NCI-H1436 (cell line): ENCODE data around the gene CACNA1A.
"Not testable (repeated sequence)": the region's sequence is repeated elsewhere in the genome, so short reads cannot be mapped to it uniquely, and the experiment has no call there.

Experiments used
- DNase-seq: peaks from one replicate; lab custom pipeline; 2025; lab: John Stamatoyannopoulos, UW

CACNA1A gene

DNA sequence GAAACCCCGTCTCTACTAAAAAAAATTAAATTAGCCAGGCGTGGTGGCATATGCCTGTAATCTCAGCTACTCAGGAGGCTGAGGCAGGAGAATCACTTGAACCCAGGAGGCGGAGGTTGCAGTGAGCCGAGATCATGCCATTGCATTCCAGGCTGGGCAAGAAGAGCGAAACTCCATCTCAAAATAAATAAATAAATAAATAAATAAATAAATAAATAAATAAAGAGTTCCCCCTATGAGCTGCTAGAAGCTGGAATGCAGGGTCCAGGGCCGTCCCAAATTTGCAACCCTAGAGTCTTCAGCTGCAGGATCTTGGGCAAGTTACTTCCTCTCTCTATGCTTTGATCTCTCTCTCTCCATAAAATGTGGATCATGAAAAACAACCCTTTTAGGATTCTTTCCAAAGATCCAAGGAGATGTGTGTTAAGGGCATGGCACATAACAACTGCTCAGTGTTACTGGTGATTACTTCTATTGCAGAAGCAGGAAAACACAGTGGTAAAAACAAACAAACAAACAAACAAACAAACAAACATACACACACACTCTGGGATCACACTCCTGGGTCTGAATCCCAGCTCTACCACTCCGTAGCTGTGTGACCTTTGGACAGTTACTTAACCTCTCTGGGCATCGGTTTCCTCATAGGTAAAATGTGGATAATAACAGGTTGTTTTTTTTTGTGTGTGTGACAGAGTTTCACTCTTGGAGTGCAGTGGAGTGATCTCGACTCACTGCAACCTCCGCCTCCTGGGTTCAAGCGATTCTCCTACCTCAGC is 78.8 kb downstream of the CACNA1A start:
- no peak for DNase-seq

DNA sequence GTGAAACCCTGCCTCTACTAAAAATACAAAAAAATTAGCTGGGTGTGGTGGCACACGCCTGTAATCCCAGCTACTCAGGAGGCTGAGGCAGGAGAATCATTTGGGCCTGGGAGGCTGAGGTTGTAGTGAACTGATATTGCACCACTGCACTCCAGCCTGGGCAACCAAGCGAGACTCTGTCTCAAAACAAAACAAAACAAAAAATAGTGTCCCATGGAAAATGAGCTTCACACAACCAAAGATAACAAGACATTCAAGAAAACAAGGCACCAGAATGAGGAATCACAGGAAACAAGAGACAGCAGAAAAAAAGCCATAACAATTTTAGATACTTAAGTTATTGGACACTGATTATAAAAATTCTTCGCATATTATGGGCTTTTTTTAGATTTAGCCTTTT is 80.4 kb downstream of the CACNA1A start:
- DNase-seq, result not testable (repeated sequence)

DNA sequence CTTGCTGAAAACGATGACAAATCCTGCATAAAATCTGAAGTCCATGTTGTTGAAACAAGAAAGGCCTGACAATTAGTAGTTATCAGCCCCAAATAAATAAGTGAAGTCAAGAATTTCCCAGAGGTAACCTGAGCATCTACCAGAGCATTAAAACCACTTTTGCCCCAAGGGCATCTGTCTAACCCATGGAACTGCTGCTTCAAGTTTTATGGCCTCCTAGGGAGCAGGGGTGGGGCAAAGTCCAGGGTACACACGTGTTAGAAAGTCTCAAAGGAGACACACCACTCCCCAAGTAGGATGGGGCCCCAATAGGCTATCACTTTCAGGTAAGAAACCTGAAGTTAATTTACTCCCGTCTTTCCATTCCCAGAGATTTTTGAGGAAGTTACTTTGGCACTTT is 81.1 kb downstream of the CACNA1A start:
- DNase-seq, result no peak

DNA sequence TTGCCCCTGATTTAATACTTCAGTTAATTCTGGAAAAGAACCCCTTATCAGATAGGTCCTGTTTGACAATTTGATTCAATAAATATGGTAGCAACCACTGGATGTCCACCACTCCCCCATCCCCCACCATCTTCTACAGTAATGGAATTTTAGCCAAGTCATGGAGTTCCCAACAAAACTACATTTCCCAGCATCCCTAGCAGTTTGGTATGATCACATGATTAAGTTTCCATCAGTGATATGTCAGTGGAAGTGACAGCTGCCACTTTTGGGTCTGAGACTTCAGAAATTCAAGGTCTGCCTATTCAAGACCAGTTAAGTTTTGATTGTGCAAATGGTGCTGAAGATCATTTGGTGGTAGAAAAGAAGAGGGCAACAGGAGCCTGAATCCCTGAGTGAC is 85.5 kb downstream of the CACNA1A start:
- DNase-seq, result no peak

DNA sequence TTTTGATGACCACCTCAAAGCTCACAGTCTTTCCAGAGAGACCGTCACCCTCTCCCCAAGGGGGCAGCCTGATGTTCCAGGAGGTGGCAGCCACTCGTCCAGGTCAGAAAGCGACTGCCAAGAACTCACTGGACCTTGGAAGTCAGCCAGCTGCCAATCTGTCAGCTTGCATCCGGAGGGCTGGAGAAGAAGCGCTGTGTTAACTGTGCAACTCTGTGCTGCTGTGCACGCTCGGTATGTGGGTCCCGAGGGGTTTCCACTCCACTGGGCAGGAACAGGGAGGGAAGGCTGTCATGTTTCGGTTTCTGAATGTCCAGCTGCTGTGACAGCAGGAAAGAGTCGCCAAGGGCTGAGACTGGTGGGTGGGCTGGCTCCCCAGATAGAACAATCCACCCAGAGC is 89.2 kb downstream of the CACNA1A start:
- DNase-seq, result no peak

DNA sequence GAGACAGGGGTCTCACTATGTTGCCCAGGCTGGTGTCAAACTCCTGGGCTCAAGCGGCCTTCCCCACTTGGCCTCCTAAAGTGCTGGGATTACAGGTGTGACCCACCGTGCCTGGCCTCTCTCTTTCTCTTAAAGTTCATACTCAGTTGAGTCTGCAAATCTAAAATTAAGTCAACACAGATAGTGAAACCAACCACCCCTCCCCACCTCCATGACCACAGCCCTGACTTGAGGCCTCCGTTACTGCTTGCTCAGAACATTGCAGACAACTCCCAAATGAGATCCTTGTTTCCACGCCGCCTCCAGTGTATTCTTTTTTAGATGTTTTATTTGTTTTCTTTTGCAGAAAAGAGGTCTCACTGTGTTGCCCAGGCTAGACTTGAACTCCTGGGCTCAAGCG is 94.4 kb downstream of the CACNA1A start:
- DNase-seq, result no peak

DNA sequence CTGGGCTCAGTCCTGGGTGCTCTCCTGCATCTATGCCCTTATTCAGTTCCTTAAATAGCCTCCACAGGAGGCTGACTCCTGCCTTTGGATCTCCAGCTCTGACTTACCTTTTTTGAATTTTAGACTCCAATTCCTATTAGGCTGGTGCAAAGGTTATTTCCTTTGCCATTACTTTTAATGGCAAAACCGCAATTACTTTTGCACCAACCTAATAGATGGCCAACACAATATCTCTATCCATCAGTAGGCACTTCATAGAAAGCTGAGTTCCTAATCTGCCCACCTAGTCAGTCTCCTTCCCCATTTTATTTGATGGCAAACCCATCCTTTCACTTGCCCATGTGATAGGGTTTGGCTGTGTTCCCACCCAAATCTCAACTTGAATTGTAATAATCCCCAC is 95.3 kb downstream of the CACNA1A start:
- DNase-seq, result no peak

DNA sequence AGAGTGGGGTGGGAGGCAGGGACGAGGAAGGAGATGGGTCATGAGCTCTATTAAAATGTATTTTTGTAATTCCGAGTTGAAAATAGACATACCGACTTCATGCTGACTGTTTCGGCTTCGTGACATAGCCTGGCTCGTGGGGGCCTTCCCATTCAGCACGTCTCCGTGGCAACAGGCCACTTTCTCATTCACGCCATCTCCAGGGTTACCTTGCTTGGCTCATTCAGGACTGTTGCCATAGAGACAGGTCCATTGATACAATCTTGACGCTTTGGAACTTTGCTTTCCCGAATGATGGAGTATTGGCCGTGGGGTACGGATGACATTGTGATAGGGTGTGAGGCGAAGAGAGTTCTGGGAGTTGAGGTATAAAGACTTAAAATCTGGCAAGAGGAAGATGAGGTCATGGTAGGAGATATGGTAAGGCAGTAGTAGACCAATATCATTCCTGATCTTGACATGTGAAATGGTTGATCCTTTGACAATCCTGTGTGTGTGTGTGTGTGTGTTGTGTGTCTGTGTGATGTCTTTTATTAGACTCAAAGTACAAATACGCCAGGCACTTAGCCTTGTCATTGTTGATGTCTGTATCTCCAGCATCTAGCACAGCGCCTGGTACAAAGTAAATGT is 97.3 kb downstream of the CACNA1A start:
- DNase-seq, result no peak

DNA sequence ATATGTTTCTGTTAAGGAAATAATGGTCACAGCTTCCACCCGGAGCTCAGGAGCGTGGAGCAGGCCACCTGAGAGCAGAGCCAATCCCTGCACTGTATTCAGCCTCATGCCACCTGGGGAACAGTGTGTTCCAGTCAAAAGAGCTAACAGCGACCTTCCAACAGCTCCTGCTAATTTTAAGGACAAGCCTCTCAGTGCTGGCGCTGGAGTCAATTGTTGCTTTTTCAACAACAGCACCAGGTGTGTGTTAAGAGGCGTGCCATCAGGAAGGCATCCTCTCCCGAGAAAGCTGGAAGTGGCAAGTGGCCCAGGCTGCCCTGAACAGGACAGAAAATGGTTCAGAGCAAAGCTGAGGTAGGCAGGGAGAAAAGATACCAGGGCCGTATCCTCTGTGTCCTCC is 102.0 kb downstream of the CACNA1A start:
- DNase-seq, result no peak

DNA sequence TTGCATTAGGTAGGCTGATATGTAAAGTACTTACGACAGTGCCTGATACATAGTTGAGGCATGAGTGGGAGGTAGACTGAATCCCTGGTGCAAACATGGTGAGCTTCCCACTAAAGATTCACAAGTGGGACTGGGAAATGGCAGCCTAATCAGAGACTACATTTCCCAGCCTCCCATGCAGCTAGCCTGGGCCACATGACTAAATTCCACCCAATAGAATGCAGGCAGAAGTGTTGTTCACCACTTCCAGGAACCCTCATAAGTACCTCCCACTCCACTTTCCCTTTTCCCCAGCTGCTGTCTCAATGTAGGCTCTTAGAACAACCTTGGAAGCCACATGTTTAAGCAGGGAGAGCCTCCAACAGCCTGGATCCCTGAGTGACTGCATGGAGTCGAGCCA is 104.9 kb downstream of the CACNA1A start:
- DNase-seq, result no peak

DNA sequence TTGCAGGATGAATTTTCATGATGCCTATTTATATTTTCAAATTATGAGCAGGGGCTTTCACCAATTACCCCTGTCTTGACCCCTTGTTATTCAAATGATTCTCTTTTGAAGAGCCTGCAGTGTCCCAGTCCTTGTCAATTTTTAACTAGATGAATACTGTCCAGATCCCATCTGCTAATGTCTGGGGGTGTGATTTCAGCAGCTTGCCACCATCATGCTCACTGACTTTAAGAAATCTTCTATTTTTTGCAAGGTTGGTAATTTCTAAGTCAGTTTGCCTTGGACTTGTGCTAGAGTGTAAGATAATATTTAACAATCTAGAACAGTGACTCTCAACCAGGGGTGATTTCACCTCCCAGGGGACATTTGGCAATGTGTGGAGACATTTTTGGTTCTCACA is 106.0 kb downstream of the CACNA1A start:
- no peak for DNase-seq

DNA sequence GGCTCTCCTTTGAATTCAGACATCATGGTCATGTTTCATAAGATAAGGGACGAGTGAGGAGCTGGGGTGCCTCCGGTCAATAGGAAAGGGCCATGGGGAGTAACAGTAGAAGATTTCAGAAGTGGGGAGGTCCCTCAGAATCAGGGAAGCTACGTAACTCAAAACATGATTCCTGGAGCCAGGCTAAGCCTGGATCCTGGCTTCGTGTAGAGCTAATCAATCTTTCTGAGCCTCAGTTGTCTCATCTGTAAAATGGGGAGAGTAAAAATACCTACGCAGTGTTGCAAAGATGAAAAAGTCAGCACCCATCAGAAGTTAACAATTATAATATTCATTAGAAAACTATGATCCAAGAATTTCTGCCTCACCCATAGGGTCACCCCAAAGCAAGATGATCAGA is 106.5 kb downstream of the CACNA1A start:
- DNase-seq, result no peak

DNA sequence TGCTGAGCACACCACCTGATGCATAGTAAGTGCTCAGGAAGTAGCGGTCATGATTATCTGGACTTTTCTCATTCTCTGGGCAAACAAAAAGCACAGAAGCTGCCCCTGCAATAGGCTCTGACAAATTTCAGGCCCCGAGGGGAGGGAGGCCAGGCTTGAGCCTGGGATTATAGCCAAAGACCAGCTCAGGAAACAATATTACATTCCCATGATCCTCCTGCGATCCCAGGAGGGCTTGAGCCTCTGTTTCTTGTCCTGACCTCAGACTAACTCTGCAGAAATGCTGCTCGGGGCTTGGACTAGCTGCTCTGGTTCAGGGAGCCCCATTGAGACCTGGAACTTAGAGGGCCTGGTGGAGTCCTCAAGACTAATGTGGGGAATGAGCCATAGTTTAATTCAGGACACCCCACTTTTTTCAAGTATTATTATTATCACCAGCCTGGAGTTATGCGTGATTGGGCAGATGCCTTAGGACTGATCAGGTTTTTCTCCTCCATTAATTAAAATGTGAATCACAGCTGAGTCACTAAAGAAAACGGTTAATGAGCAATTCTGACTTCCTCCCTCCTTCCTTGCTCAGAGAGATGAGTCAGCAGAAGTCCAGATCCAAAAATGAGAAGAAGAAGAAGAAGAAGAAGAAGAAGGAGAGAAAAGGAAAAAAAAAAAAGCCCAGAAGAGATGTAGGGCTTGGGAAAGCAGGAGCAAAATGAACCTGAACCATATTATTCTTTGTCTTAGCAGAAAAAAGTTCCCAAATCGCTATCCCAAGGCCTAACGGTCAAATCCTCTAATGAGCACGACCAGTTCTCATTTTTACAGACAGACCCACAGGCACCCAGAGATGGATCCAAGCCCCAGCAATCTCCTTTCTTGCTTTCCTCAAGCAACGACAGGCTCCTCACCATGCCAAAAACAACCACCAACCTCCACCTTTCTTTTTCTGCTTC is 107.2 kb downstream of the CACNA1A start:
- no peak for DNase-seq

DNA sequence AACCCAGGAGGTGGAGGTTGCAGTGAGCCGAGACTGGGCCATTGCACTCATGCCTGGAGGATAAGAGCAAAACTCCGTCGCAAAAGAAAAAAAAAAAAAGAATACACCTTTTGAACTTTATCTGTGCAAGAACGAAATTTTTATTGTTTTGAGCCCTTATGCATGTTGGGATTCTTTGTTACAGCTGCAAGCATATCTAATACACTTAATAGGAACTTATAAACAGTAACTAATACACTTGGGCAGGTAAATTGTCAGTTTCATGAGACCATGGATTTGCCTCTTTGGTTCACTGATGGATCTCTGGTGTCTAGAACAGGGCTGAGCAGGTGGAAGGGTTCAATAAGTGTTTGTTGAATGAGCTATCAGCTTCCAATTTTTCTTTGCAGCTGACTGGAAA is 108.1 kb downstream of the CACNA1A start:
- DNase-seq, result no peak

DNA sequence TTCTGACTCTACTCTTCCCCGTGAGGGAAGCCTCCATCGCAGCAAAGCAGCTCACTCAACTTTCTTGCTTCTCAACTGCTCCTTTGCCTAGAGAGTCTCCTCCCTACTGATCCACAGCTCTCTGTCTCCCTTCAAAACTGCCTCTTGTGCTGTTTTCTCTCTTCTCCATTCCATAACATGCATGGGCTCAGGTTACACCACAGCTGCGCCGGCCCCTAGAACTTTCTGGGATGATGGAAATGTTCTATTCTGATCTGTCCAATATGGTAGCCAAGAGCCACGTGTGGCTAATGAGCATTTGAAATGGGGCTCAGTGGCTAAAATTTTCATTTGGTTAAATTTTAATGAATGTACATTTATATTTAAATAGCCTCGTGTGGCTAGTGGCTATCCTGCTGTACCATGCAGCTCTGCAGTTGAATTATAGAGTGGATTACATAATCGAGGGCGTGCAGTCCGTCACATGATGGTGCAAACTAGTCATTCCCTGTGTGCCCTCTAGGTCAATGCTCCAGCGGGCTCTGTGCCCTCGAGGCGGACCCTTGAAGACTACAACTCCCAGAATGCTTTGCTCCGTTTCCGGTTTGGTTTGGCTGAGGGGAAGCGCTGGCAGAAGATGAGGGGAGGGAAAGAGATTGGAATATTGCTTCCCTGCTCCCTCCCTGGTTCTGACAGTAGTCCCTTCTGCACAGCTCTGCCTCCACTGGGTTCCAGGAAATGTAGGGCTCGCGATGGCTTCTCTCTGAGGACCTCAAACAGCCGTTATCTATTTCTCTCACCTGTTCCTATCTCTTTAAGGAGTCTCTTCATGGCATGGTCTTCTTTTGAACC is 109.8 kb downstream of the CACNA1A start:
- DNase-seq, result no peak

DNA sequence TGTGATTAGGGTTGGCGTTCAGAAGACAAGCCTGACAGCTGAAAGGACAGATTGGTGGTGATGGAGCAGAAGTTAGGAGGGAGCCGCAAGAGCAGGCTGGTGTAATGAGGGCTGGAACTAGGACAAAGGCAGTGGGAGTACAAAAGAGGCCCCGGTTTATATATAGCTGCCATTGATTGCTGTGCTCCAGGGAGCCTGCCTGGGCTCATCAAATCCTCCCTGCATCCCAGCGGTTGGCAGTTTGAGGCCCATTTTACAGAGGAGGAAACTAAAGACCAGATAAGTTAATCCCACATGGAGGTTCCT is 123.7 kb downstream of the CACNA1A start:
- DNase-seq, result no peak

DNA sequence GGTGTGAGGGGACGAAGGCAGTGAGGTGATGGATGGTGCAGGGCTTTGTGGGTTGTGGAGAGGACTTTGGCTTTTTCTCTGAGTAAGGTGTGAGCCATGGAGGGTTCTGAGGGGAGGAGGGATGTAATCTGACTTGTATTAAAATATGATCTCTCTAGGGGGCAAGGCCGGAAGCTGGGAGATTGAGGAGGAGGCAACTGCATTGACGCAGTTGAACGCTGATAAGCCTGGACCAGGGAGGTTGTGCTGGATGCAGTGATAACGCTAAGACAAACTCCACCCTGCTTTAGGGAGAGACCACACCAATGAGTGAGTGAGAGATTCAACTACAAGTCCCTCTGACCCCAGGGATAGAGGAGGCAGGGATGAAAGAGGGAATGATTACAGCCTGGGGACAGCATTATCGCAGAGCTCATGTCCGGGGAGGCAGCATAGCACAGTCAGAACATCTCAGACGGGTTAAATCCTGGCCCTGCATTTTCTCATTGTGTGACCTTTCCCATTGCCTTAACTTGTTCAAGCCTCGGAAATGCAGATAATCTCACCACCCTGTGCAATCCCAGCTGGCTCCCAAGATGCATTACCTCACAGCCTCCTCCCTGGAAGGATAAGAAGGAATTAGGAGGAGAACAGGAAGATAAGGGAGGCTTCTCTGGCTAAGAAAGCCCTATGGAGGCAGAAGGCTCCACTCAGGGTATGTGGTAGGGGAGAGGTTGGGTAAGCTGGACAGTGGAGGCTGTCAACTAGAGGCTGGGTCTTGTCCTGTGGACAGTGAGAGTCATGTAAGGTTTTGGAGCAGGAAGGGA is 124.2 kb downstream of the CACNA1A start:
- no peak for DNase-seq

DNA sequence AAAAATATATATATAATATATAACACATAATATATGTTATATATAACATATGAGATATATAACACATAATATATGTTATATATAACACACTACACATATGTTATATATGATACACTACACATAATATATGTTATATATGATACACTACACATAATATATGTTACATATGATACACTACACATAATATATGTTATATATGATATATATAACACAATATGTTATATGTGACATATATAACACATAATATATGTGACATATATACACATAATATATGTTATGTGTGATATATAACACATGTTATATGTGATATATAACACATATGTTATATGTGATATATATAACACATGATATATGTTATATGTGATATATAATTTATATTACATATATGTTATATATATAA is 129.7 kb downstream of the CACNA1A start:
- no peak for DNase-seq

DNA sequence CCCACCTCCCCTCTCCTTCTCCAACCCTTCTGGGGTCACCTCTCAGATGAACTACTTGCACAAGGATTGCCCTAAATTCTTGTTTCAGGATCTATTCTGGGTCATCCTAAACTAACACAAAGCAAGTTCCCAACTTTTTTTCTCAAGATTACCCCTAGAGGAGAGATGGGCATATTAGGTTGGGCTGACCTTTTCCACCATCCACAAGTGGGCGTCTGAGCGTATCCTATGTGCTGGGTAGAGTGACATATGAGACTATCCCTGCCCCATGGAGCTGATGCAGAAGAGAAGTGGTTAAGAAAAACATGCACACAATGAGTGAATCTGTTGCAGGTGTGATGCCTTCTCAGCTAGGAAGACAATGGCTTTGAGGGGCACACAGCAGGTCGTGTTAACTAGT is 132.7 kb downstream of the CACNA1A start:
- no peak for DNase-seq

DNA sequence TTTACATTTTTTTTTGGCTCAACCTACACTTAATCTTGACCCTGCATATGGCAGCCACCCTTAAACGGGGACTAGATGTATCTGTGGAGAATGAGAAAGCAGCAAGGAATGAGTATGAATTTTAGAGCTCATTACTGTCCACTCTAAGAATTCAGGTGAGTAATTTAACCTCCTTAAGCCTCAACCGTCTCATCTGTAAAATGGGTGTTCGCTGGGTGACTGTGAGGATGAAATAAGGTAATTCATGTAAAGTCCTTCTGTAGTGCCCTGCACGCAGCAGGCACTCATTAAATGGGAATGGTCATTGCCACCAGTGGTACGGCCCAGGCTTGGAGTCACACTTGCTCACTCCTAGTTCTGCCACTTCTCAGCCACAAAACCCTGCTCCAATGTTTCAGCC is 135.3 kb downstream of the CACNA1A start:
- no peak for DNase-seq

DNA sequence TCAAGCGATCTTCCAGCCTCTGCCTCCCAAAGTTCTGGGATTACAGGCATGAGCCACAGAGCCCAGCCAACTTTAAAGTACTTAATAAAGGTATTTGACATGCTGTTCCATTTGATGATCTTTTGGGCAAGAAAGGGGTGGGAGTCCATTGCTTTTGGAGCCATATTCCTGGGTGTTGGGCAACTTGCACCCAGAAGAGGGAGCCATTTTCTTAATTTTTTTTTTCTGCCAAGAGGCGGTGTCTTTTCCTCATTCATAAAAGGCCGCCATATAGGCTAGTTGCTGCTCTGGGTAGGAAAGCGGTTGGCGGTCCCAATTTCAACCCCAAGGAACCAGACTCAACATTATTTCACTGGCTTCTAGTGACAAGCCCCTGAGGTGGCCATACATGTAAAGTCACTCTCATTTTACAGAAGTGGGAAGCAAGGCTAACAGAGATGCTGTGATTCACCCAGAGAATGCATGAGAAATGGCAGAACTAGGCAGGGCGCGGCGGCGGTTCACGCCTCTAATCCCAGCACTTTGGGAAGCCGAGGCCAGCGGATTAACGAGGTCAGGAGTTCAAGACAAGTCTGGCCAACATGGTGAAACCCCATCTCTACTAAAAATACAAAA is 139.6 kb downstream of the CACNA1A start:
- DNase-seq, result peak; percentile 0
